DMS53 (cell line): ENCODE results near the gene CBX1.
A peak's percentile ranks its signal among the peaks of the same experiment; 100 is the strongest.
"Not testable (repeated sequence)": the region's sequence is repeated elsewhere in the genome, so short reads cannot be mapped to it uniquely, and the experiment has no call there.

Source experiments
- DNase-seq: peaks from one replicate; lab custom pipeline; 2025; lab: John Stamatoyannopoulos, UW

The CBX1 gene

DNA sequence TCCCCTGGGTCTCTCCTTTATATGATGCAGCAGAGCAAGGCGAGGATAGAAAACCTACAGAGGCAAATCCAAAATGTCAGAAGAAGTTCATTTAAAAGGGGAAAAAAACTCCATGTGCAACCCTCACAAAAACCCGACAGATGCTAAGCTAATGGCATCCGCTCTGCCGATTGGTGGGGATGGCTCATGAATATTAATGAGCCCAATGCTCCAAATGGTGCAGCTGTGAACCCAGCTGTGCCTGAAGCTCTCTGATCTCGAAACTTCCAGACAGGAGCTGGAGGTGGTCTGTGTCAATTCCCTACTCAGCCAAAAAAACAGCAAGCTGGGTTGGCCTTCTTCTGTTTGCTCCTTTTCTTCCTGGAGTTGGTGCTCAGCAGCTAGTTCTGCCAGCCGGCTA, 21.8 kb upstream of the CBX1 start:
- no peak for DNase-seq

DNA sequence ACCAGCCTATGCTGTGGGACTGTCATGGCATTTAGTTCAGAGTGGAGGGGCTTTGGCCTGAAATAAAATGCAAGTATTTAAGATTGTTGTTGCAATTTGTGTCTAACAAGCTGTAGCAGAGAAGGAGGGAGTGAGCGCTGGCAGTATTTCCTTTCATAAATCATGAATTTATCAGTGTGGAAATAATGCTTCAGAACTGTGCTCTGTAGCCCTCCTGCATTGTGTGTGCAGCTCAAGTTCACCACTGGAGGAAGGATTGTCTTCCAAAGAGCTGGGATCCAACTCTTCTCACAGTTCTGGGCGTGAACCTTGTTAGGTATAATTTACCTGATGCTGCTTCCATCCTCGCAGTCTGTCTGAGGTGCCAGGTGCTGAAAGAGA, 21.4 kb upstream of the CBX1 start:
- no peak for DNase-seq

DNA sequence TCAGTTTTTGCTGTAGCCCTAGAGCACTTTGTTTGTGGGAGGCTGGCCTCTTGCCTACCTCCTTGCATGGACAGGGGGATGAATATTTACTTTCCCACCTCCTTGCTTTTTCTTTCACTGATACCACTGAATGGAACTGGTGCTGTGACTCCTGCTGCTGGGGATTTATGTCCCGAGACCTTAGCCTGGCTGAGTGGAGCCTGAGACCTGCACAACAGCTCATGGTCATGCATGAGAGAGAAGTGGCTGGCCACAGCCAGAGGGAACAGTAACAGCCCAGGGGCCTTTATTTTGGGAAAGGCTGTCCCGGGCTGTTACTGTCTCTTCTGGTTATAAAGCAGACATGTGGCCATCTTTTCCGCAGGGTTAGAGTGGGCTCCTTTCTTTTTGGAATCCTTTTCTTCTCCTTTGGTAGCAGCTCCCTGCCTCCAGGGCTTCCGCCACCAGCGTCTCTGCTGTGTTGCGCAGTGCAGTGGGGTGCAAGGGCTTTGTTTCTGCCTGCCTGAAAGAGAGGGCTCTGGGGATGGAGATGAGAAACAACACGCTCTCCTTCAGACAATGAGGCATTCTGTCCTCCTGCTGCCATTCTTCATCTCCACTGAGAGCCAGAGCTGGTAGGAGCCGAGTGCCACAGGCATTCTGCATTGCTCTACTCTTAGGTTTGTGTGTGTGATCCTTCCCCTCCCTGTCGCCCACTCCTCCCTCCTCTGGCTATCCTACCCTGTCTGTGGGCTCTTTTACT, 20.8 kb upstream of the CBX1 start:
- no peak for DNase-seq

DNA sequence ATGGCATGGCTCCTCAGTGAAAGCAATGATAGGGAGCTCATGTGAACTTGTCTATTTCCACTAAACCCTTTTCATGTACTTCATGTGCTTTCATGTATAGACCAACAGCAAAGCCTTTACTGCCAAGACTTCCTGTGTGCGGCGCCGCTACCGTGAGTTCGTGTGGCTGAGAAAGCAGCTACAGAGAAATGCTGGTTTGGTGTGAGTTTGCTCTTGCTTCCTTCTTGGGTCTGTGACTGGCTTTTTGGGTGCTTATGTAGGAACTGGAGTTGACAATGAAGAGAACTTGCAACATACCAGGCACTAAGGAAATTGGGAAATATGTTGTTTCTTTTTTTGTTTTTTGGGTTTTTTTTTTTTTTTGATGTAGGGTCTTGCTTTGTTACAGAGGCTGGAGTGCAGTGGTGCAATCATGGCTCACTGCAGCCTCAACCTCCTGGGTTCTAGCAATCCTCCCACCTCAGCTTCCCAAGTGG, 12.0 kb upstream of the CBX1 start:
- no peak for DNase-seq

DNA sequence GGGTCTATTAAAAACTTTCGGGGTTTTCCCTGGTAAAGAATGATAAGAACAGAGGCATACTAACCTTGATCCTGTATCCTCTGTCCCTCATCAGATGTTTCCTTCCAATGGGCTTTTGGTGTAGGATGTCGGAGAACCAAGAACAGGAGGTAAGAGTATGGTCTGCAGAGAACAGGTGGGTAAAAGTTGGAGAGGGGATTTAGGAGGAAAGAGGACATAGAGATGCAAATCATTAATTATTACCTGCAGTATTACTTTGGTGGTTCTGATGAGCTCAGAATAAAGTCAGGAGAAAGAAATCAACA, 10.6 kb upstream of the CBX1 start:
- DNase-seq: no peak

DNA sequence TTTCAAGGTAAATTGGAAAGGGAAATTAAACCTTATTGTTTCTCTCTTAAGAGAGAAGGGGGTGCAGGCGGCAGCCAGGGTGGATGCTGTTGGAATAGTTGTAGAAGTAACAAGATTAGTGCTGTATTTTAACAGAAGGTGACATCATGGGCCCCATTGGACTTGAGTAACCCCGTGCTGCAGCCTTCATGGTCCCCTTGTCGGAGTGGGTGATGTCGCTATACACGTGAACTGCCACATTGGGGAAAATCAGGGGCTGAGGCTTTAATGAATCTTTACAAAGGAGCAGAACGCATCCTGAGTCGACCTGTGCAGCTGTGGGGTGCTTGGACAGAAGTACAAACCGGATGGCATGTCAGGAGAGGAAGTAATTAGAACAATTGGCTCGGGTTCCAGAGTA, 9.5 kb upstream of the CBX1 start:
- no peak for DNase-seq

DNA sequence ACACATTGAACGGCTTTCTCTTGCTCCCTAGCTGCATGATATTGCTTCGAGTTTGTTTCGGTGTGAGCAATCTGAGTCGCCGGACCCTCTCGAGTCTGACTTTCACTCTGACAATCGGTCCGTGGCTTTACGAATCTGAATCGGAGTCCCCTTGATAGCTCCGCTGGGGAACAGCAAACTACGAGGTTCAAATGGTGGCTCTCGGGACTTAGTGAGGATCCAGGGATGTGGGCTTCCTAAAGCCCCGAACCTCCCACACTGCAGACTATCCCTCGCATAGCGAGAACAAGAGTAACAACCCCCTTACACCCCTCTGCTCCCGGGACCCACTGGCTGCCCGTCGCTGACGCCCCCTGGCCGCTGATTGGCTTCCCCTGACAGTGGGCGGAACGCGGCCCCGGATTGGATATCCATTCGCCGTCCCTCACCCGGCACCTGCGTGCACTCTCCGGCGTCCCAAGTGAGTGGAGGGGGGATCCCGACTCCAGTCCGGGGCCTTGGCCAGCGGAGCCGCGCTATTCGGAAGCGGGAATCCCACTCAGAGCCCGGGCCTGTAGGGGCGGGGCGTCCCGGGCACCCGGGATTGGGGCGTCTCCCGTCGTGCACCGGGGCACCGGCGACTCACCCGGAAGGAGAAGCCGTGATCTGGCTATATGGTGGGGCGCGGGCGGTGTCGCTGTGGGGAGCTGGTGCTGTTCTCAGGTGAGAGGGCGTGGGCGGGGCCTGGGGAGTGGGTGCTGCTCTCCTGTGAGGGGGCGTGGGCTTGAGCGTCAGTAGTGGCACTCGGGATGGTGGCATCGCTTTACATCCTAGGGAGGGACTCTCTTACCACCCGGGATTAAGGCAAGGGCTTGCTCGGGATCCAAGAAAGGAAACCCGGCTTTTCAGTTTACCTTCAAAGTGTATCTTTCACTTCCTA, 6.1 kb upstream of the CBX1 start, which contains the start of gene SNX11:
Gene SNX11, plus strand, starts transcription at position 630 of the 919 bp plus-strand sequence. CDS start 4,278 bp downstream, outside the sequence.
- peak; percentile 99 for DNase-seq

DNA sequence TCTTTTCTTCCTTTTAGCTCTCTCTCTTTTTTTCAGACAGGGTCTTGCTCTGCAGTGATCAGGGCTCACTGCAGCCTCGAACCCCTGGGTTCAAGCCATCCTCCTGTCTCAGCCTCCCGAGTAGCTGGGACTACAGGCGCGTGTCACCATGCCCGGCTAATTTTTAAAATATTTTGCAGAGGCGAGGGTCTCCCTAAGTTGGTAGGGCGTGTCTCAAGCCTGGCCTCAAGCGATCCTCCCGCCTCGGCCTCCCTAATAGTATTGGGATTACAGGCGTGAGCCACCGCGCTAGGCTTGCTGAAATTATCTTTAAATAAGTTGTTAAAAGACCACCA, 5.5 kb upstream of the CBX1 start:
- DNase-seq: no peak

DNA sequence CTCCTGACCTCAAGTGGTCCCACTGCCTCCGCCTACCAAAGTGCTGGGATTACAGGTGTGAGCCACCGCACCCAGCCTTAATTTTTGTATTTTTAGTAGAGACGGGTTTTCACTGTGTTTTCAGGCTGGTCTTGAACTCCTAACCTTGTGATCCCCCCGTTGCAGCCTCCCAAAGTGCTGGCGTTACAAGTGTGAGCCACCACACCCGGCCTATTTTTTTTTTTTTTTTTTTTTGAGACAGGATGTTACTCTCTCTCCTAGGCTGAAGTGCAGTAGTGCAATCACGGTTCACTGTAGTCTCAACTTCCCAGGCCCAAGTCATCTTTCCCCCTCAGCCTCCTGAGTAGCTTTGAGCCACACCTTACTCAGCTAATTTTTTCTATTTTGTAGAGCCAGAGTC, 3.2 kb upstream of the CBX1 start:
- DNase-seq: no peak

DNA sequence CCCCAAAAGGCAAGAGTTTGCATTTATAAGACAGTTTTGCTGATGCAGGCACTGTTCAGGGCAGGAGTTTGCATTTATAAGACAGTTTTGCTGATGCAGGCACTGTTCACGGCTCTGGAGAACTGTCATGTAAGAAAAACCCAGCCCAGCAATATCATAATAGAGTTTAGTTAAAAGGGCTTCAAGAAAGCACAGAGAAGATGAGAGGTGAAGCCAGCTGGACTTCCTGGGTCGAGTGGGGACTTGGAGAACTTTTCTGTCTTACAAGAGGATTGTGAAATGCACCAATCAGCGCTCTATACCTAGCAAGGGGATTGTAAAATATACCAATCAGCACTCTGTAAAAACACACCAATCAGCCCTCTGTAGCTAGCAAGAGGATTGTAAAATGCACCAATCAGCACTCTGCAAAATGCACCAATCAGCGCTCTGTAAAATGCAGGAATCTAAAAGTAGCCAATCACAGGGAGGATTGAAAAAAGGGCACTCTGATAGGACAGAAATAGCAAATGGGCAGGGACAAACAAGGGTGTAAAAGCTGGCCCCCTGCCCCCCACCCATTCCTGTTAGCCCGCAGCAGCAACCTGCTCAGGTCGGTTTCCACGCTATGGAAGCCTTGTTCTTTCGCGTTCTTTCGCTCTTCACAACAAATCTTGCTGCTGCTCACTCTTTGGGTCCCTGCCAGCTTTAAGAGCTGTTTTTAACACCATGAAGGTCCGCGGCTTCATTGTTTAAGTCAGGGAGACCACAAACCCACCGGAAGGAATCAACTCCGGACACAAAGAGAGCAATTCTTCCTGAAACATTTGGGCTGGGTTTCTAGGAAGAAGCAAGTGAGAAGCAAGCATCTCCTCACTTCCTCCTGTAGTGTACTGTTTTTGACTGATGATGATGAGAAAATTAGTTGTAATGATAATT, 1.8 kb upstream of the CBX1 start:
- peak; percentile 43 for DNase-seq

DNA sequence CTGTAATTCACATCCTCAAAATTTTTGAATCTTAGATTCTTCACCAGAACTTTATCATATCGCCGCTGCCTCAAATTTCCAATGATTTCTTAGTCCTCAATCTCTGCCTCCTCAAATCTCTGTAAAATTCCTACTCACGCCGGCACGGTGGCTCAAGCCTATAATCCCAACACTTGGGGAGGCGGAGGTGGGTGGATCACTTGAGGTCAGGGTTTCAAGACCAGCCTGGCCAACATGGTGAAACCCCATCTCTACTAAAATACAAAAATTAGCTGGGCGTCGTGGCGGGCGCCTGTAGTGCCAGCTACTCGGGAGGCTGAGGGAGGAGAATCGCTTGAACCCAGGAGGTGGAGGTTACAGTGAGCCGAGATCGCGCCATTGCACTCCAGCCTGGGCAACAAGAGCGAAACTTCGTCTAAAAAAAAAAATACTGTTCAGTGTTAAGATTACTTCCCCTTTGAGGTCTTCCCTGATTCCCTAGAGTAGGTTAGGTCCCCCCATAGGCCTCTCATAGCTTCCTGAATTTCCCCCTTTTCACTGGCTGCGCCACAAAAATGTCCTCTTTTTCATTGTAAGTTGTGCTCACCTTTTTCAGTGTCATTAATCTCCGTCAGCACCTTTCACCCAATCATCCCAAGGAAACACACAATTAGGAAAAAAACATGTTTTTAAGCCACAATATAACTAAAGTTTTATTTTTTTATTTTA, 919 bp upstream of the CBX1 start:
- no peak for DNase-seq

DNA sequence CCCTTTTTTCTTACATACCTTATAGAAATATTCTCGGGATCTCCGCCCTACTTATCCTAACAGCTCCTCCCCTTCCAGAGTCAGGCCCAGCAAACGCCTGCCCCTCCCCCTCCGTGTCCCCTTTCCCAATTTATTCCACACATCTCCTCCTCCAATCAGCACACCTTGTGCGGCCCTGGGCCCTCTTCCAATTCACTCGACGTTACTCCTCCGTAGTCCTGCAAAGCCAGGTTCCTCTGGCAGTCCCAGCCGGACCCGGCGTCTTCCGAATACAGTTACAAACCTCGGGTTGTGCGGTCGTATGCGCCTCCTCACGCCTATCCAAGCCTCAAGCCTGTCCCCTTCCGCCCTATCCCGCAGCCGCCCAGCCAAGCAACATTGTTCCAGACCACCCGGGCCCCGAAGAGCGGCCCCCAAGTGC, 677 bp downstream of the CBX1 start:
- DNase-seq: peak; percentile 83

DNA sequence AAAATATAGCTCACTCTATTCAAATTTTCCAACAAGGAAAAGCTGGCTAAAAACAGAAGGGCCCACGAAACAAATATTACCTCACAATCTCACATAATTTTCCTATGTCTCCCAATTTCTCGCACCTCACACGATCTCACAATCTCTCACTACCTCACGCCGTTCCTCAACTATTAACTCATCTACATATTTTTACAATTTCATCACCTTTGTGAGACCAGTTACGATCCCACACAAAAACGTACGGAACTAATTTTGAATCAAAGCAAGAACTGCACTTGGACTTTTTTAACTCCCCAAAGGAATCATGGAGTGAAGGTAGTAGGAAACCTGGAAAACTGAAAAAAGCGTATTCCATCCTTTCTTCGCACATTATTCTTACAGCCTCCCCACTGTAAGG, 1.1 kb downstream of the CBX1 start:
- DNase-seq: no peak

DNA sequence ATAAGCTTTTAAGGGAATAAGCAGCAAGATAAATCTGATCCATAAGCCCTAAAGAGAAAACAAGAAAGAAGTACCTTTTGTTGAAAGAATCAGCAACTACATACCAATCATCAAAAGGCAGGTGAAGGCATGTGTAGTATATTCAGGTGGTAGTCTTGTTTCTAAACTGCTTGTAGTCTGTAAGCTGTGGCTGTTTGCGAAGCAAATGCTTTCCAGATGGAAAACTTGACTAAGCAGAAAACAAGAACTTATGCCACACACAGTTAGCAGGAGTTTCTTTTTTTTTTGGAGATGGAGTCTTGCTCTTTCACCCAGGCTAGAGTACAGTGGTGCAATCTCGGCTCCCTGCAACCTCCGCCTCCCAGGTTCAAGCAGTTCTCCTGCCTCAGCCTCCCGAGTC, 5.7 kb downstream of the CBX1 start:
- DNase-seq: no peak

DNA sequence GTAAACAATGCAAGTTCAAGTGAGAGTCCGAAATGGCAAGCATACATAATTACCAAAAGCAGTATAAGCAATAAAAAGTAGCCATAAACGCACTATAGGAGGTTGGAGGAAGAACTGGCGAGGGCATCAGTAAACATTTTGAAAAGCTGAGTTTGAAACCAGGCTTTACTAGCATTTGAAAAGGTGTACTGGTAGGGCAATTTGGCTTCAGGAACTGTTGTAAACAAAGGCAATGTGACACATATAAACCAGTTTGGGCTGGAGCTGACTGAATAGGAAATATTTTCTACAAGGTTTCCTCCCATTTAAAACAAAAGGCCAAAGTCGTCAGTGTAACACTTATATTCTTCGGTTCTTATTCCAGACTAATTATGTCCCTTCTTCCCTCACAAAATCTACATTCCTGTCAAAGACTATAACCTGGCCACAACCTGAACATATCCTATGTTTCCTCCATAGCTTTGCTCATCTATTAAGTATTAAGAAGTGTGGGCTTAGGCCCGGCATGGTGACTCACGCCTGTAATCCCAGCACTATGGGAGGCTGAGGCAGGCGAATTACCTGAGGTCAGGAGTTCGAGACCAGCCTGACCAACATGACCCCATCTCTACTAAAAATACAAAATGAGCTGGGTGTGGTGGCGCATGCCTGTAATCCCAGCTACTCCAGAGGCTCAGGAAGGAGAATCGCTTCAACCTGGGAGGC, 7.8 kb downstream of the CBX1 start:
- DNase-seq: no peak

DNA sequence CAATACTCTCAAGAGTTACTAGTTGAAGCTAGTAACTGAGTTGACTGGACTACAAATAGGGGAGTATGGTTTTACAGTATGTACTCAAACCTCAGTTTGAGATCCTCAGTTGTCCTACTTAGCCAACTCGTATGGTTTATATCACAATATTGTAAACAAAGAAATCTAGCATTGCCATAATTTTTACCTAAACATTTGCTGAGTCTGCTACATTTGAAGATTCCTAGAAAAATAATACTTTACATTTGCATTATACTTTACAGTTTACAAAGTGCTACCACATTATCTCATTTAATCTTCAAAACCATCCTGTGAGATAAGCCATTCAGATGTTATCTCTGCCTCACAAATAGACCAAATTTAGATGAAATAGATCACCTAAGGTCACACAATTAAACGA, 16.3 kb downstream of the CBX1 start:
- no peak for DNase-seq

DNA sequence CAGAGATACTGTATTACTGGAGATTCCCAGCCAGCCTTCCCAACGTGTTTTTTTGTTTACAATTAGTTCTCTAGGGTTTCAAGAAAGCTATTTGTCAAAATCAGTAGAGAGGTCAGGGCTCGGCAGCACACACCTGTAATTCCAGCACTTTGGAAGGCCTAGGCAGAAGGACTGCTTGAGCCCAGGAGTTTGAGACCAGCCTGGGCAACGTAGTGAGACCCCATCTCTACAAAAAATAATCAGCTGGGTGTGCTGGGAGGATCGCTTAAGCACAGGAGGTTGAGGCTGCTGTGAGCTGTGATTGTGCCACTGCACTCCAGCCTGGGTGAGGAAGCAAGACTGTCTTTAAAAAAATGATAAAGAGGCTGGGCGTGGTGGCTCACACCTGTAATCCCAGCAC, 19.4 kb downstream of the CBX1 start:
- DNase-seq: no peak

DNA sequence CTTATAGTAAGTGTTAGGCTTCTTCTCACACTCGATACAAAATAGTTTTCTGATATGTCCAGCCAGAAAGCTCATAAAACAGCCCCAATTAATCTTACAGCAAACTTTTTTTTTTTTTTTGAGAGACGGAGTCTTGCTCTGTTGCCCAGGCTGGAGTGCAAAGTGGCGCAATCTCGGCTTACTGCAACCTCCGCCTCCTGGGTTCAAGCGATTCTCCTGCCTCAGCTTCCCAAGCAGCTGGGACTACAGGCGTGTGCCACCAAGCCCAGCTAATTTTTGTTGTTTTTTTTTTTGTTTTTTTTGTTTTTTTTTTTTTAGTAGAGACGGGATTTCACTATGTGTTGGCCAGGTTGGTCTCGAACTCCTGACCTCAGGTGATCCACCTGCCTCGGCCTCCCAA, 24.1 kb downstream of the CBX1 start:
- not testable (repeated sequence) for DNase-seq

DNA sequence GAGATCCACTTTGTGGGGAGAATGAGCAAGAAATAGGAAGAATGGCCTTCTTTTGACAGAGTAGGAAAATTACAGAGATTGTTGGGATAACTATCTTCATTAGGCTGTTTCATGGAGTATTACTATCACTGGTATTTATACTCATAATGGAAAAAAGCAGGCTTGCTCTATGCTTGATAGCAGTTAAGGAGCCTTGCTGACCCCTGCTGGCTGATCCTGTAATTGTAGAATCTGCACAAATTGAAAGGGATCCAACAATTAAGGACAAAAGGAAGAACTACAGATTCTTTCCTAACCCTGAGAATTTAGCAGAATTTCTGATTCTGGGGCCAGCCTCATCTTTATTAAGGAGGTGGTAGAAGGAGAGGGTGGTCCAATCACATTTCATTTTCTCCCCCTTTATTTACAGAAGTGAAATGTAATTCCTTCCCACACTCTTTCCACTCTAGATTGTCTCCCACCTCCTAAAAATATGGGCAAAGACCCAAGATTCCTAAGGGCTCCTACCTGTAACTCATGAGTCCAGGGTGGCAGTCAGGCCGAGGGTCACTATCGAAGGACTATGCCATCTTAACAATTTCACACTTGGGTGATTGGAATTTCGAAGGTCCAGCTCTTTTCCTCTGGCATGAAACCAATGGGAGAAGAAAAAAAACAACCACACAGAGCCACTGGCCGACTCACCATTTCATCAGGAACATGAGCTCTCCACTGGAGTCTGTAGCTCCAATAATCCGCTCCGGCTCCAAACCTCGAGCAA, 26.8 kb downstream of the CBX1 start:
- DNase-seq: peak; percentile 91

DNA sequence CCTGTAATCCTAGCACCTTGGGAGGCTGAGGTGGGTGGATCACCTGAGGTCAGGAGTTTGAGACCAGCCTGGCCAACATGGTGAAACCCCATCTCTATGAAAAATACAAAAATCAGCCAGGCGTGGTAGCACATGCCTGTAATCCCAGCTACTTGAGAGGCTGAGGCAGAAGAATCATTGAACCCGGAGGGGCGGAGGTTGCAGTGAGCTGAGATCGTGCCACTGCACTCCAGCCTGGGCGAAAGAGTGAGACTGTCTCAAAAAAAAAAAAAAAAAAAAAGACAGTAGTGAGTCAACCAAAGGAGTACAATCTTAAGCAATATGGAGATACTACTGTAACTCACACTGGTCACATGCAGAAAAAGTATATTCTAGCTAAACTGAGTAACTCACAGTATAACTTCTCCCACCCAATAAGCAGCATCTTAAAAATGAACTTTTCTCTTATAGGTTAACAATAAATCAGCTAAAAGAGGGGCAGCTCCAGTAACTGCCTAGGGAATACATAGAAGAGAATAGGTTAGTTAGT, 27.6 kb downstream of the CBX1 start:
- not testable (repeated sequence) for DNase-seq
